ENCODE data around the gene EIF5AL1.
A peak's percentile ranks its signal among the peaks of the same experiment; 100 is the strongest.

The EIF5AL1 gene

GRCh38 chr10:79477456-79477855, 34.9 kb upstream of the EIF5AL1 start:
- TF ChIP-seq GATA2 (IDR thresholded peaks at IDR 0.05; ENCODE audit: low read depth, low read length) = no peak
- no peak for TF ChIP-seq GATA3 (IDR thresholded peaks at IDR 0.05; ENCODE audit: low read depth, low read length)

- no peak for TF ChIP-seq GATA3 (IDR thresholded peaks at IDR 0.05; ENCODE audit: low read depth, low read length)
Measured at GRCh38 chr10:79479283-79479909, 32.9 kb upstream of the EIF5AL1 start.

DNA sequence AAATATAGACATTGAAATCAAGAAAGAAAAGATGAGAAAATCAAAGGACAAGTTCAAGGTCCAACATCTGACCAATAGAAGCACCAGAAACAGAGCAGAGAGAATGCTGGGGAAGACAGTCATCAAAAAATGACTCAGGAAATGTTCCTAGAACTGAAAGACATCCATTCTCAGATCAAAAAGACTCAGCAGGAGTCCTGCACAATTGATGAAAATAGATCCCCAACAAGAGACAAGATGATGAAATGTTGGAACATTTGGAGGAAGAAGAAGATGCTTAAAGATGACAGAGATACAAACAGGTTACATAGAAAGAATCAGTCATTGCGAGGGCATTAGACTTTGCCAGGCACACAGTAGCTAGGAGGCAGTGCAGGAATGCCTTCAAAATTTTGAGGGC, 30.0 kb upstream of the EIF5AL1 start:
- TF ChIP-seq GATA3 (IDR thresholded peaks at IDR 0.05; ENCODE audit: low read depth, low read length) (no peak), GATA2 (IDR thresholded peaks at IDR 0.05; ENCODE audit: low read depth, low read length) (no peak)

DNA sequence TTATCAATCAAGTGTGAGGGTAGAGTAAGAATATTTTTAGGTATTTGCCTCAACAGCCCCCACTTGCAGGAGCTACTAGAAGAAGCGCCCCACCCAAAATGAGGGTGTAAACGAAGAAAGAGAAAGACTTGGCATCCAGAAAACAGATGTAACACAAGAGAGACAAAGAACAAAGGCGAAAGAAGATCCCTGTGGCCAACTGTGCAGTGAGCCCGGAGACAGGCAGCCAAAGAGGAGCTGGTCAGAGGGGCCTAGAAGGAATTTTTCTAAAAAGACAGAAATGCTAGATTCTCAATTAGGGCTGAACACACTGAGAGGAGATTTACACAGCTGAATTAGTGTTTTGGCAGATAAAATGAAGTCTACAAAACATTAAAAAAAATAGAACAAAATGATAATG, 29.6 kb upstream of the EIF5AL1 start:
- no peak for TF ChIP-seq GATA2 (IDR thresholded peaks at IDR 0.05; ENCODE audit: low read depth, low read length)
- TF ChIP-seq GATA3 (IDR thresholded peaks at IDR 0.05; ENCODE audit: low read depth, low read length) = no peak

- TF ChIP-seq GATA2 (IDR thresholded peaks at IDR 0.05; ENCODE audit: low read depth, low read length) (no peak), GATA3 (IDR thresholded peaks at IDR 0.05; ENCODE audit: low read depth, low read length) (no peak)
Measured at GRCh38 chr10:79483299-79483698, 29.0 kb upstream of the EIF5AL1 start.

- TF ChIP-seq GATA2 (IDR thresholded peaks at IDR 0.05; ENCODE audit: low read depth, low read length) = peak; percentile 89
- TF ChIP-seq GATA3 (IDR thresholded peaks at IDR 0.05; ENCODE audit: low read depth, low read length) = peak; percentile 88
Measured at GRCh38 chr10:79483948-79484347, 28.4 kb upstream of the EIF5AL1 start.

DNA sequence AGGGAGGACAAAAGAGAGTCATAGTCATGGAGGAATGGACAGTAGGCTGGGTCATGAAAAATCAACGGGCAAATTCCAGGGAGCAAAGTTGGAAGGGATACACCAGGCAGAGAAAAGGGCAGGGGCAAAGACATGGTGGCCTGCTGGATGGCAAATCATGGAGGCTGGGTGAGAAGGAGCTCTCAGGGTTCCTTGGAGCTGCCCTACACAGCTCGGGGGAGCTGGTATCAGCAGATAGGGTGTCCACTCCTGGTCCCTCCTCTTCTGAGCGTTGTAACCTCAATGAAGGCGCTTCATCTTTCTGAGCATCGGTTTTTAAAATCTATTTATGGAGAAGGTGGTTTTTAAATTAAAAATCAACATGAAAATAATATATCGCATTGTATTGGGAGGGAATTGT, 27.9 kb upstream of the EIF5AL1 start:
- TF ChIP-seq GATA2 (IDR thresholded peaks at IDR 0.05; ENCODE audit: low read depth, low read length) = no peak

GRCh38 chr10:79487296-79488194, 24.8 kb upstream of the EIF5AL1 start:
- TF ChIP-seq GATA2 (IDR thresholded peaks at IDR 0.05; ENCODE audit: low read depth, low read length) = no peak
- no peak for TF ChIP-seq GATA3 (IDR thresholded peaks at IDR 0.05; ENCODE audit: low read depth, low read length)

GRCh38 chr10:79488336-79488735, 24.0 kb upstream of the EIF5AL1 start:
- TF ChIP-seq GATA3 (IDR thresholded peaks at IDR 0.05; ENCODE audit: low read depth, low read length) (no peak), GATA2 (IDR thresholded peaks at IDR 0.05; ENCODE audit: low read depth, low read length) (no peak)

GRCh38 chr10:79488870-79489269, 23.5 kb upstream of the EIF5AL1 start:
- TF ChIP-seq GATA2 (IDR thresholded peaks at IDR 0.05; ENCODE audit: low read depth, low read length) (no peak), GATA3 (IDR thresholded peaks at IDR 0.05; ENCODE audit: low read depth, low read length) (no peak)

DNA sequence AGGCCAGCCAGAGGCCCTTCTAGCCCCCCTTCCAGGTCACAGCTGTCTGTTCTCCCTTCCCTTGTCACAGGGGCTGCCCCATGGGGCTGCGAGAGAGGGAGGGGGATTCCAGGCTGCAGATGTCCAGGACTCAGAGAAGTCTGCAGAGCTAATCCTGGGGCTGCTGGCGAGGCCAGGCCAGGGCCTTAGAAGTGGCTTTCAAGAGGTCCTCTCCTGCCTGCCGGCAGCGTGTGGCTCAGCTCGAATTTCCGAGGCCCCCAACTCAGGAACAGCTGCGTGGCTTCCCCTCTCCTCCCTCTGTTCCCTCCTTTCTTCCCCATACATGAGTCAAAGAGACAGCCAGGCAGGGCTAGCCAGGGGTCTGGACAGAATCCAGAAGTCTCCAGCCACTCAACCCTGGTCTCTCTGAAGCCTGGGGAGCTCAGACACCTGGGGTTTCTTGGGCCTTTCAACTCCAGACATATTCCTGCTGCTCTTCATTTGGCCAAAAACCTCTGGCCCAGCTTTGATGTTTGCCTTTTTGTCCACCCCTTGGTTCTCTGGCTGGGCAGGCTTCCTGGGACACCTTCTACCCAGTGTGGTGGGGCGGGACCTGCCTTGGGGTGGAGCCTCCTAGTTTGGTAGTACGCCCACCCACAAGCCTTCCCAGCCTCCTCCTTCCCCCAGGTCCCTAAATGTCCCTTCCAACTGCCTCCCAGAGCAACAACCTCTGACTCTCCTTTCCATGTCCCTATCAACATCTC, 21.8 kb upstream of the EIF5AL1 start:
- TF ChIP-seq GATA3 (IDR thresholded peaks at IDR 0.05; ENCODE audit: low read depth, low read length) (no peak), GATA2 (IDR thresholded peaks at IDR 0.05; ENCODE audit: low read depth, low read length) (no peak)

- TF ChIP-seq GATA3 (IDR thresholded peaks at IDR 0.05; ENCODE audit: low read depth, low read length) (no peak), GATA2 (IDR thresholded peaks at IDR 0.05; ENCODE audit: low read depth, low read length) (no peak)
Measured at GRCh38 chr10:79491143-79491835, 21.0 kb upstream of the EIF5AL1 start.

- TF ChIP-seq GATA2 (IDR thresholded peaks at IDR 0.05; ENCODE audit: low read depth, low read length) (no peak), GATA3 (IDR thresholded peaks at IDR 0.05; ENCODE audit: low read depth, low read length) (no peak)
Measured at GRCh38 chr10:79492256-79492655, 20.1 kb upstream of the EIF5AL1 start.

- TF ChIP-seq GATA2 (IDR thresholded peaks at IDR 0.05; ENCODE audit: low read depth, low read length) = no peak
- no peak for TF ChIP-seq GATA3 (IDR thresholded peaks at IDR 0.05; ENCODE audit: low read depth, low read length)
Measured at GRCh38 chr10:79492839-79493238, 19.5 kb upstream of the EIF5AL1 start.

Measured in SH-SY5Y (cell line).